Measurements from ENCODE around the gene CHRNA3.
"Not testable (repeated sequence)": the region's sequence is repeated elsewhere in the genome, so short reads cannot be mapped to it uniquely, and the experiment has no call there.

The CHRNA3 gene

DNA sequence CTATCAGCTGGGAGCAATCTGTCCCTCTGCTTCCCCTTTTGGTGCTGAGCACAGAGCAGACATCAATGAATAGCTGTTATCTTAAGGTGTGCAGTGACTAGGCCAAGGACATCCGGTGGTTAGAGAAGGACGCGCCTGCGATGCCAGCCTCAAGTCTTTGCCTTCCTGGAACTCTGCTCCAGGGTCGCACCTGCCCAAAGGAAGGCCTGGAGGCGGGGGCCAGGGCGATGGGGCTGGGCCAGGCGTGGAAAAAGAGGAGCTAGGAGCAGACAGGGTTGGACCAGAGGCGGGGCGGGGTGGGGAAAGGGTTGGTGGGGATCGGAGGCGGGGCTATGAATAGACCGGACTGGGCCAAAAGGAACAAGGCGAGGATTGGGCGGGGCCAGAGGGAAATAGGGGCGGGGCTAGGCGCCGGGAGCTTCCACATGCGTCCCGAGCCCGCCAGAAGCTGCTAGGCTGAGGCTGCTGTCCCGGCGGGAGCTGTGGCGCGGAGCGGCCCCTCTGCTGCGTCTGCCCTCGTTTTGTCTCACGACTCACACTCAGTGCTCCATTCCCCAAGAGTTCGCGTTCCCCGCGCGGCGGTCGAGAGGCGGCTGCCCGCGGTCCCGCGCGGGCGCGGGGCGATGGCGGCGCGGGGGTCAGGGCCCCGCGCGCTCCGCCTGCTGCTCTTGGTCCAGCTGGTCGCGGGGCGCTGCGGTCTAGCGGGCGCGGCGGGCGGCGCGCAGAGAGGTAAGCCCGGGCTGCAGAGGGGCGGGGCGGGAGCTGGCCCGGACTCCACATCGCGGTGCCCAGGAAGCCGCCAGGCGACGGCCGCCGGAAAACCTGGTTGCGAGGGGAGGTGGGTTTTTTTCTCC, 55.5 kb downstream of the CHRNA3 start, which contains the start of gene CHRNA5:
CHRNA5 (plus strand) TSS at position 424 of the 854 bp plus-strand sequence; CDS start at position 624, 200 bp downstream.
- peaks cover 0 to 6% of the 10 kb centered on the region in 2 donors for H3K27me3 ChIP-seq (ENCODE audit: control insufficient read depth in 1 of 2, insufficient read depth in 2 of 2, low read length in 2 of 2)
- H3K27ac ChIP-seq (ENCODE audit: low read depth, low read length), result no peak within 1 kb of the TSS
- H3K9ac ChIP-seq (ENCODE audit: low read depth in 1 of 2, low read length in 2 of 2), result peak within 1 kb of the TSS; percentile 68 to 77
- no peaks in the 10 kb centered on the region for H3K9me3 ChIP-seq (ENCODE audit: control insufficient read depth in 1 of 2, low read length in 2 of 2)
- peaks cover 7 to 17% of the 10 kb centered on the region in 2 donors for H3K4me1 ChIP-seq (ENCODE audit: control insufficient read depth in 1 of 2, insufficient read depth in 2 of 2, low read length in 2 of 2)
- H3K4me3 ChIP-seq (ENCODE audit: low read depth in 1 of 2, low read length in 2 of 2), result peak within 1 kb of the TSS; percentile 76 to 82
- no peaks in the 10 kb centered on the region for H3K36me3 ChIP-seq (ENCODE audit: control insufficient read depth in 1 of 2, insufficient read depth in 2 of 2, low read length in 2 of 2)

DNA sequence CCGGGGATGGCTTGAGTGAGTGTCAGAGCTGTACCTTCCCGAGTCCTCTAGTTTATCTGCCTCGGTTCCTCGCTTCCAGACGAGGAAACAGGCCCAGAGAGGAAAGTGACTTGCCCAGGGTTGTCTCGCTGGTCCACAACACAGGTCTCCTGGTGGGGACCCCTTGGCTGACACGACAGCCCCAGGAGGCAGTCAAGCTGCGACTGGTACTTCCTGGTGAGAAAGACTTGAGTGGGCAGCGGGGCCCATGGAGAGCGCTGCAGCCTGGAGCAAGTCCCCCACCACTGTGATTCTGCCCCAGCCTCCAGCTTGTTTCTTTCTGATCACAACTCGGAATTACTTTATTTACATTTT, 56.1 kb downstream of the CHRNA3 start:
- Histone ChIP-seq H3K9ac (ENCODE audit: low read depth in 1 of 2, low read length in 2 of 2) (no peak overlapping the region), H3K4me1 (ENCODE audit: control insufficient read depth in 1 of 2, insufficient read depth in 2 of 2, low read length in 2 of 2) (peaks cover 7 to 17% of the 10 kb centered on the region in 2 donors), H3K36me3 (ENCODE audit: control insufficient read depth in 1 of 2, insufficient read depth in 2 of 2, low read length in 2 of 2) (no peaks in the 10 kb centered on the region), H3K9me3 (ENCODE audit: control insufficient read depth in 1 of 2, low read length in 2 of 2) (no peaks in the 10 kb centered on the region), H3K4me3 (ENCODE audit: low read depth in 1 of 2, low read length in 2 of 2) (peak overlapping the region; percentile 76 to 82), H3K27ac (ENCODE audit: low read depth, low read length) (no peak overlapping the region), H3K27me3 (ENCODE audit: control insufficient read depth in 1 of 2, insufficient read depth in 2 of 2, low read length in 2 of 2) (peaks cover 0 to 6% of the 10 kb centered on the region in 2 donors)

DNA sequence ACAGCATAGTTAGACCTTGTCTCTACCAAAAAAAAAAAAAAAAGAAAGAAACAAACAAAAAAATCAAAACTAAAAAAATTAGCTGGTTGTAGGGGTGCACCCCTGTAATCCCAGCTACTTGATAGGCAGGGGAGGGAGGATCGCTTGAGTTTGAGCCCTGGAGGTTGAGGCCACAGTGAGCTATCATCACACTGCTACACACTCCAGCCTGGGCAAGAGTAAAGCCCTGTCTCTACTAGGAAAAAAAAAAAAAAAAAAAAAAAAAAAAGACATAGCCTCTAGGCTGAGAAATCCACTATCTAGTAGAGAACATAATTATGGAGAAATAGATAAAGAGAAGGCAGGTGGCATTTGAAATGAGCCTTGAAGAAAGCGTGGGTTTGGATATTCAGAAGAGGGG, 57.7 kb downstream of the CHRNA3 start:
- no peaks in the 10 kb centered on the region for H3K36me3 ChIP-seq (ENCODE audit: control insufficient read depth in 1 of 2, insufficient read depth in 2 of 2, low read length in 2 of 2)
- H3K4me3 ChIP-seq (ENCODE audit: low read depth in 1 of 2, low read length in 2 of 2), result no peak overlapping the region
- no peaks in the 10 kb centered on the region for H3K9me3 ChIP-seq (ENCODE audit: control insufficient read depth in 1 of 2, low read length in 2 of 2)
- no peak overlapping the region for H3K27ac ChIP-seq (ENCODE audit: low read depth, low read length)
- peaks cover 0 to 6% of the 10 kb centered on the region in 2 donors for H3K27me3 ChIP-seq (ENCODE audit: control insufficient read depth in 1 of 2, insufficient read depth in 2 of 2, low read length in 2 of 2)
- peaks cover 7 to 17% of the 10 kb centered on the region in 2 donors for H3K4me1 ChIP-seq (ENCODE audit: control insufficient read depth in 1 of 2, insufficient read depth in 2 of 2, low read length in 2 of 2)
- no peak overlapping the region for H3K9ac ChIP-seq (ENCODE audit: low read depth in 1 of 2, low read length in 2 of 2)

DNA sequence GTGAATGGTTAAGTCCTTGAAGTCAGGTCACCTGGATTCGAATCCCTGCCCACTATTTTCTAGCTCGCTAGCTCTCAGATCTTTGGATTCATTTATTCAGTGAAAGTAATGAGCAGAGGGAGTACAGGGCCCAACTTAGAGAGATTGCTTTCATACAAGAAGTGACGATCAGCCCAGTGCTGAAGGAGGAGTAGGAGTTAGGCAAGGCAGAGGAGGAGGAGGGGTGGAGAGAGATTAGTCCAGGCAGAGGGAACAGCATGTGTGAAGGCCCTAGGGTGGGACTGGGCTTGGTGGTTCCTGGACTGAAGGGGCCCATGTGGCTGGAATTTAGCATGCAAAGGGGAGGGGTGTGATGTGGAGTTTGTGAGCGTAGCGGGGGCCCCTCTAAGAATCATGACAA, 59.3 kb downstream of the CHRNA3 start:
- Histone ChIP-seq H3K9me3 (ENCODE audit: control insufficient read depth in 1 of 2, low read length in 2 of 2) (no peaks in the 10 kb centered on the region), H3K27me3 (ENCODE audit: control insufficient read depth in 1 of 2, insufficient read depth in 2 of 2, low read length in 2 of 2) (peaks cover 0 to 6% of the 10 kb centered on the region in 2 donors), H3K36me3 (ENCODE audit: control insufficient read depth in 1 of 2, insufficient read depth in 2 of 2, low read length in 2 of 2) (no peaks in the 10 kb centered on the region), H3K4me3 (ENCODE audit: low read depth in 1 of 2, low read length in 2 of 2) (no peak overlapping the region), H3K9ac (ENCODE audit: low read depth in 1 of 2, low read length in 2 of 2) (no peak overlapping the region), H3K4me1 (ENCODE audit: control insufficient read depth in 1 of 2, insufficient read depth in 2 of 2, low read length in 2 of 2) (peaks cover 7 to 15% of the 10 kb centered on the region in 2 donors), H3K27ac (ENCODE audit: low read depth, low read length) (no peak overlapping the region)

DNA sequence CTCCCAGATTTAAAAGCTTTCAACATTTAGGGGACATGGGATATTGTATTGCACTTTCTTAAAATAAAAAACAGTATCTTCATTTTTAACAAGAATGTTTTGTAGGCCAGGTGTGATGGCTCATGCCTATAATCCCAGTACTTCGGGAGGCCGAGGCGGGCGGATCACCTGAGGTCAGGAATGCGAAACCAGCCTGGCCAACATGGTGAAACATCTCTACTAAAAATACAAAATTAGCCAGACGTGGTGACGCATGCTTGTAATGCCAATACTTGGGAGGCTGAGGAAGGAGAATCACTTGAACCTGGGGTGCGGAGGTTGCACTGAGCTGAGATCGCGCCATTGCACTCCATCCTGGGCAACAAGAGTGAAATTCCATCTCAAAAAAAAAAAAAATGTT, 60.6 kb downstream of the CHRNA3 start:
- not testable (repeated sequence) for H3K9me3 ChIP-seq (ENCODE audit: control insufficient read depth in 1 of 2, low read length in 2 of 2); H3K4me1 ChIP-seq (ENCODE audit: control insufficient read depth in 1 of 2, insufficient read depth in 2 of 2, low read length in 2 of 2); H3K36me3 ChIP-seq (ENCODE audit: control insufficient read depth in 1 of 2, insufficient read depth in 2 of 2, low read length in 2 of 2); H3K27me3 ChIP-seq (ENCODE audit: control insufficient read depth in 1 of 2, insufficient read depth in 2 of 2, low read length in 2 of 2); H3K9ac ChIP-seq (ENCODE audit: low read depth in 1 of 2, low read length in 2 of 2); H3K27ac ChIP-seq (ENCODE audit: low read depth, low read length); H3K4me3 ChIP-seq (ENCODE audit: low read depth in 1 of 2, low read length in 2 of 2)

DNA sequence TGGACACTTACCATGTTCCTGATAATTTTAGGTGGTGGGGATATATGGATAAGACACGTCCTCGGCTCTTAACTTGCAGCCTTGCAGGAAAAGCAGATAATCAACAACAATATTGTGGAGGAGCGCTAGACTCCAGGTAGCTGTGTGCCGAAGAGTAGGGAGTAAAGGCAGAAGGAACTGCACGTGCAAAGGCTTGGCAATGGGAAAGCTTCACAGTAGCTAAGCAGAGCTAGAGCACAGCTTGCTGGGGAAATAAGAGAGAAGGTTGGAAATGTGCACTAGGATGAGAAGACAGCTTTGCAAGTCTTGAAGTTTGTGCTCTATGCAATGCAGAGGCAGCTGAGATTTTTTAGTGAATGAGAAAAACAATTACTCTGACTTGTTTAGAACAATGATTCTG, 68.2 kb downstream of the CHRNA3 start:
- Histone ChIP-seq H3K9ac (ENCODE audit: low read depth in 1 of 2, low read length in 2 of 2) (no peak overlapping the region), H3K36me3 (ENCODE audit: control insufficient read depth in 1 of 2, insufficient read depth in 2 of 2, low read length in 2 of 2) (peaks cover 15 to 34% of the 10 kb centered on the region in 2 donors), H3K4me1 (ENCODE audit: control insufficient read depth in 1 of 2, insufficient read depth in 2 of 2, low read length in 2 of 2) (no peaks in the 10 kb centered on the region)

DNA sequence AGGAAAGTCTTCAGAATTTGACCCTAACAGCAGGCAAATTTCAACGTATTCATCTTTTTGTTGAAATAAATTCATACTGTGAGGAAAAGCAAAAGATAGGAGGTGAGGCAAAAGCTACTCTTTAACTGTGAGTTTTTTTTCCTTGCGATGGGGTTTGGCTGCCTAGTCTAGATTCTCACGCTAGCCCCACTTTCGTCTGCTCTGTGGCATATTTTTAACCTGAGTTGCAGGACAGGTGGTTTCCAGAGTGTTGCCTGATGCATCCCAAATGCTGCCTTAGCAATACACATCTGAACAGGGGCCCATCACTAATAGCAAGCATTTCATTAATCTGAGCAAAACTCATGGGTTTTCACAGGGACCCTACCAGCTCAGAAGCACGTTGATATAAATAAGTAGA, 68.9 kb downstream of the CHRNA3 start:
- no peaks in the 10 kb centered on the region for H3K9me3 ChIP-seq (ENCODE audit: control insufficient read depth in 1 of 2, low read length in 2 of 2)
- no peaks in the 10 kb centered on the region for H3K27me3 ChIP-seq (ENCODE audit: control insufficient read depth in 1 of 2, insufficient read depth in 2 of 2, low read length in 2 of 2)
- H3K4me1 ChIP-seq (ENCODE audit: control insufficient read depth in 1 of 2, insufficient read depth in 2 of 2, low read length in 2 of 2), result no peaks in the 10 kb centered on the region
- no peak overlapping the region for H3K9ac ChIP-seq (ENCODE audit: low read depth in 1 of 2, low read length in 2 of 2)
- no peak overlapping the region for H3K27ac ChIP-seq (ENCODE audit: low read depth, low read length)
- H3K4me3 ChIP-seq (ENCODE audit: low read depth in 1 of 2, low read length in 2 of 2), result no peak overlapping the region
- H3K36me3 ChIP-seq (ENCODE audit: control insufficient read depth in 1 of 2, insufficient read depth in 2 of 2, low read length in 2 of 2), result peaks cover 18 to 41% of the 10 kb centered on the region in 2 donors

More for the DNA sequence above, 68.2 kb downstream of the CHRNA3 start:
- Histone ChIP-seq H3K27me3 (ENCODE audit: control insufficient read depth in 1 of 2, insufficient read depth in 2 of 2, low read length in 2 of 2) (no peaks in the 10 kb centered on the region), H3K27ac (ENCODE audit: low read depth, low read length) (no peak overlapping the region), H3K4me3 (ENCODE audit: low read depth in 1 of 2, low read length in 2 of 2) (no peak overlapping the region), H3K9me3 (ENCODE audit: control insufficient read depth in 1 of 2, low read length in 2 of 2) (no peaks in the 10 kb centered on the region)

DNA sequence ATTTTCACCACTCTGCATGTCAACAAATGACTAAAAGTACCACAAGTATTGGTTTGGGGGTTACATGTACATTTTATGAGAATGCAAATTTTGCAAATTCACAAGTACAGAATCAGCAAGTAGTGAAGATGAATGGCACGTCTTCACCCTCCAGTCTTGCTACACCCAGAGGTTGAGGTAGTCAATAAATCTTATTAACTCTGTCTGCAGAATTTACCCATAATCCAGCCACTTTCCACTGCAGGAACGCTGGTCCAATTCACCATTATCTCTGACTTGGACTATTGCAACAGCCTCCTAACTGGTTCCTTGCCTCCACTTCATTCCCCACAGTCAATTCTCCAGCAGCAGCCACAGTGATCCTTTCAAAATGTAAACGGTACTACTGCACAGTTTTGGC, 70.0 kb downstream of the CHRNA3 start:
- H3K9me3 ChIP-seq (ENCODE audit: control insufficient read depth in 1 of 2, low read length in 2 of 2), result no peaks in the 10 kb centered on the region
- peaks cover 23 to 52% of the 10 kb centered on the region in 2 donors for H3K36me3 ChIP-seq (ENCODE audit: control insufficient read depth in 1 of 2, insufficient read depth in 2 of 2, low read length in 2 of 2)
- no peaks in the 10 kb centered on the region for H3K4me1 ChIP-seq (ENCODE audit: control insufficient read depth in 1 of 2, insufficient read depth in 2 of 2, low read length in 2 of 2)
- H3K27ac ChIP-seq (ENCODE audit: low read depth, low read length), result no peak overlapping the region
- no peaks in the 10 kb centered on the region for H3K27me3 ChIP-seq (ENCODE audit: control insufficient read depth in 1 of 2, insufficient read depth in 2 of 2, low read length in 2 of 2)
- no peak overlapping the region for H3K4me3 ChIP-seq (ENCODE audit: low read depth in 1 of 2, low read length in 2 of 2)
- no peak overlapping the region for H3K9ac ChIP-seq (ENCODE audit: low read depth in 1 of 2, low read length in 2 of 2)

DNA sequence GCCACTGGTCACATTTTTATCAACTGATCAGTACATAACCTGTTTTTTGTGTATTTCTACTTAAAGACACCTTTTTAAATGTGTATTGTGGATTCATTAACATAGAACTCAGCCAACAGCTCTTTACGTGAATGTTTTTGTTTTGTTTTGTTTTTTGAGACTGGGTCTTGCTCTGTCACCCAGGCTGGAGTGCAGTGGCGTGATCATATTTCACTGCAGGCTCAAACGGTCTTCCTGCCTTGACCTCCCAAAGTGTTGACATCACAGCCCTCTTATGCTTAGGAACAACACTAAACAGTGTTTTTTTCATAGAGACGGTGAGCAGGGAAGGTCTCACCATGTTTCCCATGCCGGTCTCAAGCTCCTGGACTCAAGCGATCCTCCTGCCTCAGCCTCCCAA, 70.6 kb downstream of the CHRNA3 start:
- Histone ChIP-seq H3K27ac (ENCODE audit: low read depth, low read length) (no peak overlapping the region), H3K4me3 (ENCODE audit: low read depth in 1 of 2, low read length in 2 of 2) (no peak overlapping the region), H3K4me1 (ENCODE audit: control insufficient read depth in 1 of 2, insufficient read depth in 2 of 2, low read length in 2 of 2) (no peaks in the 10 kb centered on the region), H3K9me3 (ENCODE audit: control insufficient read depth in 1 of 2, low read length in 2 of 2) (no peaks in the 10 kb centered on the region), H3K27me3 (ENCODE audit: control insufficient read depth in 1 of 2, insufficient read depth in 2 of 2, low read length in 2 of 2) (no peaks in the 10 kb centered on the region), H3K9ac (ENCODE audit: low read depth in 1 of 2, low read length in 2 of 2) (no peak overlapping the region), H3K36me3 (ENCODE audit: control insufficient read depth in 1 of 2, insufficient read depth in 2 of 2, low read length in 2 of 2) (peaks cover 29 to 58% of the 10 kb centered on the region in 2 donors)

All from duodenal mucosa (tissue), 2 donors.